Liver (tissue), 9 donors: ENCODE data around the gene PRMT9. TPM values are rescaled to one million over a fixed set of nuclear protein-coding genes. Genes with fewer than 3 reads are reported as not detected.

ENCODE experiments used
- DNase-seq: peaks from one replicate; pipeline ENCODE4 v3.0.0-alpha.2; 2017; ENCODE audit warnings: low spot score
- H3K27ac ChIP-seq, 2 donors: one replicate each; pipeline ENCODE4 v1.7.0; 2013; ENCODE audit warnings: inconsistent platforms in 2 of 2, low read length in 2 of 2, control low read depth in 1 of 2, low read depth in 1 of 2, mild to moderate bottlenecking in 1 of 2
- H3K27me3 ChIP-seq, 4 donors: one replicate each; pipeline versions ENCODE4 v1.6.1 to v1.7.0; 2013; ENCODE audit warnings: low read length in 3 of 4, inconsistent platforms in 1 of 4, mild to moderate bottlenecking in 1 of 4, moderate library complexity in 1 of 4; ENCODE audit not compliant: control insufficient read depth in 4 of 4, insufficient read depth in 4 of 4
- H3K36me3 ChIP-seq, 4 donors: one replicate each; pipeline versions ENCODE4 v1.6.1 to v1.7.0; 2013; ENCODE audit warnings: low read length in 3 of 4, mild to moderate bottlenecking in 3 of 4, low read depth in 1 of 4, moderate library complexity in 1 of 4; ENCODE audit not compliant: control insufficient read depth in 4 of 4, insufficient read depth in 3 of 4
- H3K4me1 ChIP-seq, 4 donors: one replicate each; pipeline versions ENCODE4 v1.6.1 to v1.7.0; 2013; ENCODE audit warnings: low read length in 3 of 4, mild to moderate bottlenecking in 3 of 4, moderate library complexity in 1 of 4; ENCODE audit not compliant: control insufficient read depth in 4 of 4, insufficient read depth in 4 of 4
- H3K4me3 ChIP-seq, 3 donors: one replicate each; pipeline versions ENCODE4 v1.6.1 to v1.7.0; 2013; ENCODE audit warnings: low read length in 3 of 3, control low read depth in 1 of 3, low read depth in 1 of 3, mild to moderate bottlenecking in 1 of 3
- H3K9ac ChIP-seq, 2 donors: one replicate each; pipeline ENCODE4 v1.7.0; 2013; ENCODE audit warnings: low read length in 2 of 2, mild to moderate bottlenecking in 2 of 2, moderate library complexity in 2 of 2, control low read depth in 1 of 2, low read depth in 1 of 2
- H3K9me3 ChIP-seq, 4 donors: one replicate each; pipeline versions ENCODE4 v1.6.1 to v1.7.0; 2013; ENCODE audit warnings: low read length in 3 of 4; ENCODE audit not compliant: control insufficient read depth in 4 of 4
- ATF3 ChIP-seq: IDR thresholded peaks from 2 replicates; pipeline ENCODE4 v1.6.1; 2016; ENCODE audit warnings: antibody characterized with exemption
- CTCF ChIP-seq: fragments of 150-350 bp; IDR thresholded peaks from 2 replicates; pipeline ENCODE4 v1.5.1; 2017; ENCODE audit warnings: improper control_type of control experiment, low read depth, low read length; ENCODE audit not compliant: missing input control
- FOXA1 ChIP-seq: IDR thresholded peaks from 2 replicates; pipeline ENCODE4 v1.6.1; 2016; ENCODE audit warnings: antibody characterized with exemption
- FOXA2 ChIP-seq: IDR thresholded peaks from 2 replicates; pipeline ENCODE4 v1.6.1; 2016; ENCODE audit warnings: antibody characterized with exemption
- GABPA ChIP-seq, 2 donors: IDR thresholded peaks in 1 of 2; conservative IDR thresholded peaks in 1 of 2; 2 replicates each; pipeline ENCODE4 v1.6.1; 2016; ENCODE audit warnings: antibody characterized with exemption in 2 of 2, mild to moderate bottlenecking in 1 of 2, moderate library complexity in 1 of 2
- HNF4A ChIP-seq, 2 donors: conservative IDR thresholded peaks; 2 replicates each; pipeline ENCODE4 v1.6.1; 2016; ENCODE audit warnings: antibody characterized with exemption in 2 of 2, mild to moderate bottlenecking in 2 of 2
- HNF4G ChIP-seq: IDR thresholded peaks from 2 replicates; pipeline ENCODE4 v1.6.1; 2016; ENCODE audit warnings: antibody characterized with exemption
- JUND ChIP-seq, 2 donors: IDR thresholded peaks; 2 replicates each; pipeline ENCODE4 v1.6.1; 2016; ENCODE audit warnings: antibody characterized with exemption in 2 of 2
- MAX ChIP-seq: IDR thresholded peaks from 2 replicates; pipeline ENCODE4 v1.6.1; 2016; ENCODE audit warnings: antibody characterized with exemption
- NR2F2 ChIP-seq: IDR thresholded peaks from 2 replicates; pipeline ENCODE4 v1.6.1; 2016; ENCODE audit warnings: antibody characterized with exemption
- RAD21 ChIP-seq, 2 donors: IDR thresholded peaks; 2 replicates each; pipeline ENCODE4 v1.6.1; 2016; ENCODE audit warnings: antibody characterized with exemption in 2 of 2, mild to moderate bottlenecking in 2 of 2
- REST ChIP-seq: IDR thresholded peaks from 2 replicates; pipeline ENCODE4 v1.6.1; 2016; ENCODE audit warnings: antibody characterized with exemption, mild to moderate bottlenecking
- RXRA ChIP-seq, 2 donors: IDR thresholded peaks; 2 replicates each; pipeline ENCODE4 v1.6.1; 2017 to 2018; ENCODE audit warnings: antibody characterized with exemption in 2 of 2, mild to moderate bottlenecking in 1 of 2
- YY1 ChIP-seq: IDR thresholded peaks from 2 replicates; pipeline ENCODE4 v1.6.1; 2016; ENCODE audit warnings: antibody characterized with exemption, mild to moderate bottlenecking
- ZBTB33 ChIP-seq: IDR thresholded peaks from 2 replicates; pipeline ENCODE4 v1.6.1; 2016; ENCODE audit warnings: antibody characterized with exemption
- WGBS: extraction: QIAGEN DNeasy Blood & Tissue Kit; methylation state at CpG from one replicate; pipeline ENCODE4 v1.1.7; 2013; 5-methylcytosine and 5-hydroxymethylcytosine counted together
- polyA plus RNA-seq, 2 donors: library from polyadenylated mRNA; stranded (reverse) in 1 of 2; unstranded in 1 of 2; fragments of 200-250 nt in 1 of 2; fragments of >200 nt in 1 of 2; fragmentation: Nextera tagmentation in 1 of 2; extraction: Ambion mirVana in 1 of 2; gene quantifications; one replicate each; pipeline versions ENCODE4 v1.2.1 to v1.2.3, GENCODE V29; 2013 to 2015
- total RNA-seq, 2 donors: library from RNA; depleted of rRNA; stranded (reverse); fragments of >200 nt; gene quantifications; one replicate each; pipeline ENCODE4 v1.2.3, GENCODE V29; 2014
- donor health status: healthy.
- donor health status: healthy.
- donor health status: healthy.
- donor health status: healthy.
- donor health status: healthy.

Gene PRMT9
- total and polyA plus RNA-seq, 4 donors, result 2.4 to 8.5 (median 5.7) TPM

GRCh38 chr4:147625733-147626132 lies 58.2 kb downstream of the PRMT9 start:
- WGBS, result 92% methylated on average over 6 of the region's 6 CpGs
- H3K27ac ChIP-seq, result no peak overlapping the region
- H3K36me3 ChIP-seq, result peaks cover 8 to 53% (median 34%) of the 10 kb centered on the region in 4 donors
- DNase-seq, result no peak
- no peak overlapping the region for H3K4me3 ChIP-seq
- H3K4me1 ChIP-seq, result peaks cover 0 to 5% (median 2%) of the 10 kb centered on the region in 4 donors
- no peak overlapping the region for H3K9ac ChIP-seq
- no peaks in the 10 kb centered on the region for H3K27me3 ChIP-seq
- no peaks in the 10 kb centered on the region for H3K9me3 ChIP-seq
- TF ChIP-seq CTCF, result no peak
- no peak for TF ChIP-seq HNF4A (conservative IDR thresholded peaks at IDR 0.05)
- TF ChIP-seq RAD21 (IDR thresholded peaks at IDR 0.05), result no peak

GRCh38 chr4:147620315-147620714 lies 63.6 kb downstream of the PRMT9 start:
- Histone ChIP-seq H3K27ac (no peak overlapping the region), H3K9ac (no peak overlapping the region), H3K4me3 (no peak overlapping the region), H3K36me3 (peaks cover 2 to 15% (median 12%) of the 10 kb centered on the region in 4 donors), H3K9me3 (no peaks in the 10 kb centered on the region), H3K4me1 (peaks cover 7 to 24% (median 15%) of the 10 kb centered on the region in 4 donors), H3K27me3 (no peaks in the 10 kb centered on the region)
- no peak for DNase-seq
- WGBS, result 87% methylated on average over 2 of the region's 2 CpGs
- TF ChIP-seq MAX, result no peak
- no peak for TF ChIP-seq FOXA2
- TF ChIP-seq NR2F2, result no peak
- TF ChIP-seq YY1, result no peak
- no peak for TF ChIP-seq HNF4G
- TF ChIP-seq ATF3, result no peak
- no peak for TF ChIP-seq RAD21 (IDR thresholded peaks at IDR 0.05)
- no peak for TF ChIP-seq REST
- TF ChIP-seq CTCF, result no peak
- no peak for TF ChIP-seq ZBTB33
- TF ChIP-seq JUND (IDR thresholded peaks at IDR 0.05), result no peak
- no peak for TF ChIP-seq FOXA1
- TF ChIP-seq RXRA (IDR thresholded peaks at IDR 0.05), result no peak
- no peak for TF ChIP-seq GABPA (IDR thresholded peaks at IDR 0.05 in 1 of 2, conservative IDR thresholded peaks at IDR 0.05 in 1 of 2)
